ENCODE measurements around the gene CACNA1I. TPM values are rescaled to one million over a fixed set of nuclear protein-coding genes. Genes with fewer than 3 reads are reported as not detected.

CACNA1I gene
- total RNA-seq, 2 donors from 2014 or later: 0.08 TPM; not detected in 1

- peaks cover 12 to 37% of the 10 kb centered on the region in 2 donors for H3K27me3 ChIP-seq
Observed at GRCh38 chr22:39664485-39665200, 94.1 kb downstream of the CACNA1I start.

GRCh38 chr22:39665229-39665628 is 94.7 kb downstream of the CACNA1I start:
- TF ChIP-seq CTCF (IDR thresholded peaks at IDR 0.05): no peak
- H3K36me3 ChIP-seq: no peaks in the 10 kb centered on the region
- H3K4me1 ChIP-seq: peaks cover 0 to 24% of the 10 kb centered on the region in 2 donors
- DNase-seq (ENCODE audit: low spot score): no peak
- H3K27me3 ChIP-seq: peaks cover 12 to 37% of the 10 kb centered on the region in 2 donors
- no peak overlapping the region for H3K4me3 ChIP-seq
- no peak overlapping the region for H3K27ac ChIP-seq
- H3K9me3 ChIP-seq: no peaks in the 10 kb centered on the region

More at GRCh38 chr22:39664485-39665200, 94.1 kb downstream of the CACNA1I start:
- no peaks in the 10 kb centered on the region for H3K36me3 ChIP-seq
- no peak for DNase-seq (ENCODE audit: low spot score)
- H3K4me3 ChIP-seq: no peak overlapping the region
- H3K9me3 ChIP-seq: no peaks in the 10 kb centered on the region
- H3K27ac ChIP-seq: no peak overlapping the region
- TF ChIP-seq CTCF (IDR thresholded peaks at IDR 0.05): no peak
- peaks cover 0 to 24% of the 10 kb centered on the region in 2 donors for H3K4me1 ChIP-seq

DNA sequence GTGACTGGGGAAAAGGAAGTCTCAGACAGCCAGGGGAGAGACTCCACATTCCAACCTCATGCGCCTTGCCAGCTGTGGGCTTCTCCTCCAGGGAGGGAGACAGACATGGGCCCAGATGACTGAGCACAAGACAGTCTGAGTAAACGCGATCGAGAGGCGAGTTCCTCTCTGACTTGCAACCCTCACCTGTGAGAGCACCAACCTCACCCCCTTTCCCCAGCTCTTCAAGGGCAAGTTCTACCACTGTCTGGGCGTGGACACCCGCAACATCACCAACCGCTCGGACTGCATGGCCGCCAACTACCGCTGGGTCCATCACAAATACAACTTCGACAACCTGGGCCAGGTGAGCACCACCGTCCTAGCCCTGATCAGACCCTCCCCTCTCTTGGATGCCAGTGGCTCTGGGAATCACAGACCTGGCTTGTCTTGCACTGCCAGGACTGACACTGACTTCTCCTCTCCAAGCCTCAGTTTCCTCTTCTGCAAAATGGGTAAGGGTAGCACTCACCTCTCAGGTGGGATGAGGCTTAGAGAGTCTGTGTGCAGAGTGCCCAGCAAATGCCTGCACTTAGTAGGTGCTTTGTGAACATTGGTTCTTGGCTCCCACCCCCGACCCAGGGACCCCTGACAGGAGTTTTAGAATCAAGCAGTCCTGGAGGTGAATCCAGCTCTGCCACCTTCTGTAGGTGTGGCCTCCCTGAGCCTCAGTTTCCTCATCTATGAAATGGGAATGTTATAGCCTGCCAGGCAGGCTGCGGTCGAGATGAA is 95.3 kb downstream of the CACNA1I start:
- H3K27ac ChIP-seq: no peak overlapping the region
- TF ChIP-seq CTCF (IDR thresholded peaks at IDR 0.05): no peak
- H3K27me3 ChIP-seq: peaks cover 12 to 33% of the 10 kb centered on the region in 2 donors
- H3K36me3 ChIP-seq: no peaks in the 10 kb centered on the region
- H3K4me1 ChIP-seq: peaks cover 0 to 24% of the 10 kb centered on the region in 2 donors
- no peak for DNase-seq (ENCODE audit: low spot score)
- H3K4me3 ChIP-seq: no peak overlapping the region
- H3K9me3 ChIP-seq: peaks cover 0 to 4% of the 10 kb centered on the region in 2 donors

GRCh38 chr22:39666495-39666894 is 95.9 kb downstream of the CACNA1I start:
- DNase-seq (ENCODE audit: low spot score): no peak
- Histone ChIP-seq H3K9me3 (peaks cover 0 to 10% of the 10 kb centered on the region in 2 donors), H3K36me3 (no peaks in the 10 kb centered on the region), H3K27ac (no peak overlapping the region), H3K4me3 (no peak overlapping the region), H3K4me1 (peaks cover 0 to 24% of the 10 kb centered on the region in 2 donors), H3K27me3 (peaks cover 12 to 28% of the 10 kb centered on the region in 2 donors)
- TF ChIP-seq CTCF (IDR thresholded peaks at IDR 0.05): no peak

DNA sequence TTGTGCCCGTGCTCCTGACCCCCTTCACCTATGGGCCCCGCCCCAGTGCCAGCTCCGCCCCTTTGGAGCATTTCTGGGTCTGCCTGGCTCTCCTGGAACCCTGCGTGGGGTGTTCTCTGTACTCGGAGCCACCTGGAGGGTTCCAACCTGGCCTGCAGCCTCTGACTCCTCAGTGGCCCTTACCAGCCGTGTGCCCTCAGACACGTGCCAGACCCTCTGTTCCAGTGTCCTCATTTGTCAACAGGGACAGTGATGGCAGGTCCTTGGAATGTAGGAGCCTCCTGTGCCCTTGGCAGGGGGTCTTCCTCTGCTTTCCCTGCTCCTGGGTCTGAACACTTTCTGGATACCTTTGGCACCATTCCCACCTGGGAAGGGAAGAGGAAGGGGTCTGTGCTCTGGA is 96.4 kb downstream of the CACNA1I start:
- H3K4me1 ChIP-seq: peaks cover 0 to 20% of the 10 kb centered on the region in 2 donors
- H3K9me3 ChIP-seq: peaks cover 0 to 14% of the 10 kb centered on the region in 2 donors
- no peak overlapping the region for H3K27ac ChIP-seq
- no peaks in the 10 kb centered on the region for H3K36me3 ChIP-seq
- H3K4me3 ChIP-seq: no peak overlapping the region
- H3K27me3 ChIP-seq: peaks cover 9 to 24% of the 10 kb centered on the region in 2 donors
- TF ChIP-seq CTCF (IDR thresholded peaks at IDR 0.05): no peak
- DNase-seq (ENCODE audit: low spot score): no peak

All from right atrium auricular region (tissue), 2 donors.